Measurements from ENCODE around the gene SMARCD3.
A peak's percentile ranks its signal among the peaks of the same experiment; 100 is the strongest.

Gene SMARCD3

GRCh38 chr7:151247611-151248345 lies 716 bp downstream of the SMARCD3 start:
- DNase-seq (ENCODE audit: low spot score): no peak

GRCh38 chr7:151246851-151247580 lies 1.5 kb downstream of the SMARCD3 start:
- DNase-seq (ENCODE audit: low spot score): no peak

- DNase-seq (ENCODE audit: low spot score): no peak
These were observed 2.2 kb downstream of the SMARCD3 start for GRCh38 chr7:151246102-151246850.

- DNase-seq (ENCODE audit: low spot score): peak; percentile 71
These were observed 3.0 kb downstream of the SMARCD3 start for GRCh38 chr7:151245360-151246101.

GRCh38 chr7:151244841-151245346 lies 3.6 kb downstream of the SMARCD3 start:
- DNase-seq (ENCODE audit: low spot score): no peak

GRCh38 chr7:151244196-151244840 lies 4.2 kb downstream of the SMARCD3 start:
- peak; percentile 77 for DNase-seq (ENCODE audit: low spot score)

GRCh38 chr7:151243408-151244195 lies 4.9 kb downstream of the SMARCD3 start:
- no peak for DNase-seq (ENCODE audit: low spot score)

- no peak for DNase-seq (ENCODE audit: low spot score)
These were observed 5.5 kb downstream of the SMARCD3 start for GRCh38 chr7:151243045-151243349.

- no peak for DNase-seq (ENCODE audit: low spot score)
These were observed 6.1 kb downstream of the SMARCD3 start for GRCh38 chr7:151242159-151243044.

- no peak for DNase-seq (ENCODE audit: low spot score)
These were observed 6.8 kb downstream of the SMARCD3 start for GRCh38 chr7:151241755-151242096.

- no peak for DNase-seq (ENCODE audit: low spot score)
These were observed 7.3 kb downstream of the SMARCD3 start for GRCh38 chr7:151240942-151241754.

- no peak for DNase-seq (ENCODE audit: low spot score)
These were observed 8.0 kb downstream of the SMARCD3 start for GRCh38 chr7:151240536-151240935.

- DNase-seq (ENCODE audit: low spot score): no peak
These were observed 8.5 kb downstream of the SMARCD3 start for GRCh38 chr7:151239837-151240459.

- no peak for DNase-seq (ENCODE audit: low spot score)
These were observed 9.3 kb downstream of the SMARCD3 start for GRCh38 chr7:151238924-151239836.

- DNase-seq (ENCODE audit: low spot score): no peak
These were observed 10.2 kb downstream of the SMARCD3 start for GRCh38 chr7:151238190-151238810.

GRCh38 chr7:151237244-151238189 lies 11.0 kb downstream of the SMARCD3 start:
- DNase-seq (ENCODE audit: low spot score): no peak
